ENCODE results near the gene PSAP.

PSAP gene

DNA sequence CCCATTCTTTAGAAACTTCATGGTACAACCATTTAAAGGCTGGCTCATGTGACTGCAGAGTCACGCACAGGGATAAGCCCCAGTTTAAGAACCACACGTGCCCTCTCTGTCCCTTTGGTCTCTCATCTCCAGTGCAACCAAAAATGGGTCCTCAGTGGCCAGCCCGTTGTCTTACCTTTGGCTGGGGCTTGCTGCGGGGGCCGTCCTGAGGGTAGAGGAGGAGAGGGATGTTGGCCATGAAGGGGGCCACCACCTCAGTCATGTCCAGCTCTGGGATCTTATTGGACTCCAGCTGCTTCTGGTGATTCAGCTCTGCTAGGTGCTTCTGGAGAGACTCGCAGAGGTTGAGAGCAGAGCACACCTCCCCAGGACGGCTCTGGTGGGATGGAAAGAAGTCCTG is 22.3 kb downstream of the PSAP start:
- no peak overlapping the region for H3K9ac ChIP-seq (ENCODE audit: low read length)
- H3K4me3 ChIP-seq (ENCODE audit: low read length), result no peak overlapping the region
- H3F3A ChIP-seq (ENCODE audit: insufficient read depth, low read length), result no peaks in the 10 kb centered on the region
- no peaks in the 10 kb centered on the region for H3K9me3 ChIP-seq (replicated peaks; ENCODE audit: insufficient read depth, low read length)
- peaks cover 28% of the 10 kb centered on the region for H3K79me2 ChIP-seq (ENCODE audit: low read length)
- H3K27me3 ChIP-seq (replicated peaks; ENCODE audit: insufficient read depth, low read length), result no peaks in the 10 kb centered on the region
- H3K27ac ChIP-seq (ENCODE audit: low read length), result no peak overlapping the region
- H3K36me3 ChIP-seq (replicated peaks; ENCODE audit: insufficient read depth, low read length), result peaks cover 9% of the 10 kb centered on the region
- TF ChIP-seq CTCF (IDR thresholded peaks at IDR 0.05; ENCODE audit: low read length), result no peak
- TF ChIP-seq EZH2phosphoT487 (IDR thresholded peaks at IDR 0.05; ENCODE audit: low read length), result no peak
- no peak overlapping the region for H2AFZ ChIP-seq (ENCODE audit: low read length)
- no peaks in the 10 kb centered on the region; the same call in 1 of the 2 replicates for H4K20me1 ChIP-seq (ENCODE audit: insufficient read depth, low read length)
- H3K9me2 ChIP-seq (replicated peaks; ENCODE audit: insufficient read depth, low read length), result no peaks in the 10 kb centered on the region
- peaks cover 8% of the 10 kb centered on the region for H3K4me1 ChIP-seq (ENCODE audit: low read length)
- no peak overlapping the region for H3K4me2 ChIP-seq (ENCODE audit: low read depth, low read length)
- no peak for DNase-seq

DNA sequence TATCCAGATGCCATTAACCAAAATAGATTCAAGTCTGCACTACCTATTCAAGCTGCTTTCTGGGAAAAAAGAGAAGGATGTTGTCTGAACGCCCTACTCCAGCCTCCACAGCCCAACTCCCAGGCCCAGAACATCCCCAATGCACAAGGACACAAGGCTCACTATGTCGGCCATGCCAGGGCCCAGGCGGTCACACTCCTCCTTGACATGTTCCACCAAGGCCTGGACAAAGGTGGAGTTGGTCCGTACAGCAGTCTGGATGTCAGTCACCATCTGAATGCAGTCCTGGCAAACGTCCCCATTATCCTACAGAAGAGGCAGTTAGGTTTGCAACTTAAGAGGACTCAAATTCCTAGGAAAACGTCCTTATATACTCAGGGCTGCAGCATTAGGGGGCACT is 23.2 kb downstream of the PSAP start:
- no peak overlapping the region for H3K27ac ChIP-seq (ENCODE audit: low read length)
- no peak overlapping the region for H3K4me2 ChIP-seq (ENCODE audit: low read depth, low read length)
- no peaks in the 10 kb centered on the region for H3K27me3 ChIP-seq (replicated peaks; ENCODE audit: insufficient read depth, low read length)
- TF ChIP-seq EZH2 (optimal IDR thresholded peaks at IDR 0.05; ENCODE audit: low read depth, low read length) (no peak), EZH2phosphoT487 (IDR thresholded peaks at IDR 0.05; ENCODE audit: low read length) (no peak), CTCF (IDR thresholded peaks at IDR 0.05; ENCODE audit: low read length) (no peak)
- H3K36me3 ChIP-seq (replicated peaks; ENCODE audit: insufficient read depth, low read length), result peaks cover 9% of the 10 kb centered on the region
- no peaks in the 10 kb centered on the region for H3F3A ChIP-seq (ENCODE audit: insufficient read depth, low read length)
- no peaks in the 10 kb centered on the region; the same call in 1 of the 2 replicates for H4K20me1 ChIP-seq (ENCODE audit: insufficient read depth, low read length)
- no peaks in the 10 kb centered on the region for H3K9me3 ChIP-seq (replicated peaks; ENCODE audit: insufficient read depth, low read length)
- DNase-seq, result no peak
- no peak overlapping the region for H3K9ac ChIP-seq (ENCODE audit: low read length)
- H3K79me2 ChIP-seq (ENCODE audit: low read length), result peaks cover 20% of the 10 kb centered on the region
- no peaks in the 10 kb centered on the region for H3K9me2 ChIP-seq (replicated peaks; ENCODE audit: insufficient read depth, low read length)
- H2AFZ ChIP-seq (ENCODE audit: low read length), result no peak overlapping the region
- no peak overlapping the region for H3K4me3 ChIP-seq (ENCODE audit: low read length)
- no peaks in the 10 kb centered on the region for H3K4me1 ChIP-seq (ENCODE audit: low read length)

- no peak for DNase-seq
- Histone ChIP-seq H3K4me1 (ENCODE audit: low read length) (no peaks in the 10 kb centered on the region), H3K9ac (ENCODE audit: low read length) (no peak overlapping the region), H3K4me2 (ENCODE audit: low read depth, low read length) (no peak overlapping the region), H4K20me1 (ENCODE audit: insufficient read depth, low read length) (no peaks in the 10 kb centered on the region), H3K36me3 (replicated peaks; ENCODE audit: insufficient read depth, low read length) (0 out of 2 replicates have a peak, but pooled peaks cover 3% of the 10 kb centered on the region), H3K27ac (ENCODE audit: low read length) (no peak overlapping the region), H2AFZ (ENCODE audit: low read length) (no peak overlapping the region), H3K4me3 (ENCODE audit: low read length) (no peak overlapping the region), H3K9me2 (replicated peaks; ENCODE audit: insufficient read depth, low read length) (no peaks in the 10 kb centered on the region), H3K9me3 (replicated peaks; ENCODE audit: insufficient read depth, low read length) (no peaks in the 10 kb centered on the region), H3K79me2 (ENCODE audit: low read length) (0 out of 2 replicates have a peak, but pooled peaks cover under 1% of the 10 kb centered on the region), H3F3A (ENCODE audit: insufficient read depth, low read length) (no peaks in the 10 kb centered on the region), H3K27me3 (replicated peaks; ENCODE audit: insufficient read depth, low read length) (no peaks in the 10 kb centered on the region)
- TF ChIP-seq CTCF (IDR thresholded peaks at IDR 0.05; ENCODE audit: low read length), result 0 out of 2 replicates have a peak, but pooled peaks have one; percentile 3
- no peak for TF ChIP-seq EZH2 (optimal IDR thresholded peaks at IDR 0.05; ENCODE audit: low read depth, low read length)
Observed at GRCh38 chr10:71825217-71825616, 25.8 kb downstream of the PSAP start.

Measured in MM.1S (cell line).